B cell (primary cell): ENCODE data around the gene FMO3. TPM values are rescaled to one million over a fixed set of nuclear protein-coding genes. Genes with fewer than 3 reads are reported as not detected.

Experiments used
- ATAC-seq: fragments of 200-7000 bp; cut with Tn5 transposase; one replicate; pipeline ENCODE4 v1.10.0; 2021; ENCODE audit warnings: low read depth, mild to moderate bottlenecking, moderate number of reproducible peaks, moderate library complexity
- CTCF ChIA-PET: fragments of 350-600 bp; sonication (Branson Sonifier 250); formaldehyde crosslinking; loops from one replicate; lab custom pipeline; 2021; ENCODE audit warnings: antibody characterized with exemption, inconsistent platforms; lab: Charles Lee
- POLR2A ChIA-PET: fragments of 350-600 bp; sonication (Branson Sonifier 250); formaldehyde crosslinking; loops from one replicate; lab custom pipeline; 2021; ENCODE audit warnings: antibody characterized with exemption; lab: Charles Lee
- DNase-seq: peaks from one replicate; pipeline ENCODE4 v3.0.0; 2013
- H2AFZ ChIP-seq: 2 replicates; pipeline ENCODE4 v1.6.1; 2012; ENCODE audit warnings: mild to moderate bottlenecking, low read depth, low read length; ENCODE audit not compliant: insufficient read depth, poor library complexity, severe bottlenecking
- H3K27ac ChIP-seq, 2 donors: 1 replicate in 1 of 2; 2 replicates in 1 of 2; pipeline ENCODE4 v1.5.1; 2012 to 2013; ENCODE audit warnings: low read length in 2 of 2, mild to moderate bottlenecking in 2 of 2, moderate library complexity in 1 of 2
- H3K27me3 ChIP-seq, 4 experiments: fragments of 200-600 bp in 1 of 4; sonication (generic) in 1 of 4; replicated peaks in 1 of 4; 1 replicate in 2 of 4; 2 replicates in 2 of 4; pipeline versions ENCODE4 v1.6.1 to v1.7.0; 2013 to 2016; ENCODE audit warnings: low read length in 3 of 4, mild to moderate bottlenecking in 2 of 4, mixed read lengths in 1 of 4, moderate library complexity in 1 of 4; ENCODE audit not compliant: insufficient read depth in 4 of 4, control insufficient read depth in 3 of 4; ENCODE audit errors: control extremely low read depth in 1 of 4
- H3K36me3 ChIP-seq, 2 experiments: replicated peaks in 1 of 2; 1 replicate in 1 of 2; 2 replicates in 1 of 2; pipeline versions ENCODE4 v1.6.1 to v1.7.1; 2013; ENCODE audit warnings: low read length in 1 of 2; ENCODE audit not compliant: insufficient read depth in 2 of 2, control insufficient read depth in 1 of 2; ENCODE audit errors: control extremely low read depth in 1 of 2, extremely low read depth in 1 of 2
- H3K4me1 ChIP-seq, 2 donors: fragments of 200-600 bp in 1 of 2; sonication (generic) in 1 of 2; 1 replicate in 1 of 2; 2 replicates in 1 of 2; pipeline versions ENCODE4 v1.5.1 to v1.6.1; 2013 to 2017; ENCODE audit warnings: low read length in 2 of 2; ENCODE audit not compliant: control insufficient read depth in 2 of 2, insufficient read depth in 2 of 2
- H3K4me2 ChIP-seq: replicated peaks from 2 replicates; pipeline ENCODE3; 2012; ENCODE audit warnings: mild to moderate bottlenecking, low read depth, low read length; ENCODE audit not compliant: poor library complexity, severe bottlenecking
- H3K4me3 ChIP-seq, 5 experiments: fragments of 200-600 bp in 1 of 5; sonication (generic) in 1 of 5; 1 replicate in 3 of 5; 2 replicates in 2 of 5; pipeline versions ENCODE4 v1.5.1 to v1.7.0; 2011 to 2016; ENCODE audit warnings: low read length in 4 of 5, mild to moderate bottlenecking in 4 of 5, low read depth in 2 of 5, control low read depth in 1 of 5, moderate library complexity in 1 of 5; ENCODE audit not compliant: insufficient read depth in 1 of 5; ENCODE audit errors: control extremely low read depth in 1 of 5, extremely low read depth in 1 of 5
- H3K79me2 ChIP-seq: fragments of 200-600 bp; sonication (generic); one replicate; pipeline ENCODE4 v1.6.0; 2016; ENCODE audit warnings: low read length; ENCODE audit not compliant: control insufficient read depth, insufficient read depth
- H3K9ac ChIP-seq: fragments of 200-600 bp; sonication (generic); 2 replicates; pipeline ENCODE4 v1.6.1; 2017; ENCODE audit warnings: mild to moderate bottlenecking, low read length, moderate library complexity
- H3K9me3 ChIP-seq, 3 donors: one replicate each; pipeline versions ENCODE4 v1.6.1 to v1.7.1; 2013; ENCODE audit warnings: low read length in 2 of 3; ENCODE audit not compliant: control insufficient read depth in 2 of 3, insufficient read depth in 1 of 3; ENCODE audit errors: control extremely low read depth in 1 of 3
- H4K20me1 ChIP-seq: 2 replicates; pipeline ENCODE4 v1.6.0; 2012; ENCODE audit warnings: mild to moderate bottlenecking, low read length; ENCODE audit not compliant: insufficient read depth, control insufficient read depth, poor library complexity, severe bottlenecking
- H3K27ac Mint-ChIP-seq: one replicate; pipeline ENCODE4 v1.8.0; 2021; ENCODE audit warnings: mixed read lengths
- H3K27me3 Mint-ChIP-seq: one replicate; pipeline ENCODE4 v1.8.0; 2021; ENCODE audit warnings: mixed read lengths
- H3K4me1 Mint-ChIP-seq: one replicate; pipeline ENCODE4 v1.8.0; 2021; ENCODE audit warnings: mixed read lengths
- H3K4me3 Mint-ChIP-seq: one replicate; pipeline ENCODE4 v1.8.0; 2021; ENCODE audit warnings: mixed read lengths
- H3K9me3 Mint-ChIP-seq: one replicate; pipeline ENCODE4 v1.8.0; 2022; ENCODE audit warnings: mixed read lengths; ENCODE audit not compliant: insufficient read depth
- EZH2 ChIP-seq: IDR thresholded peaks from 2 replicates; pipeline ENCODE4 v1.6.1; 2012; ENCODE audit warnings: borderline replicate concordance, low read depth, mild to moderate bottlenecking, moderate library complexity, low read length; ENCODE audit not compliant: insufficient read depth, poor library complexity, severe bottlenecking
- WGBS: methylation state at CpG from one replicate; pipeline ENCODE4 v1.1.5; 2013; ENCODE audit warnings: missing lambda C conversion rate; ENCODE audit not compliant: insufficient coverage; 5-methylcytosine and 5-hydroxymethylcytosine counted together
- intact Hi-C: fragments of 100-400 bp; cut with micrococcal nuclease; formaldehyde crosslinking; loops from one replicate; pipeline ENCODE4 v1.10.0; 2022
- polyA plus RNA-seq: library from polyadenylated mRNA; depleted of rRNA; stranded (reverse); fragments of >200 nt; gene quantifications from 2 replicates; pipeline ENCODE4 v1.2.3, GENCODE V29; 2012
- total RNA-seq, 2 donors: library from RNA; stranded (reverse); fragments of 120-200 nt in 1 of 2; gene quantifications; 1 replicate in 1 of 2; 2 replicates in 1 of 2; pipeline versions ENCODE4 v1.2.3 to v1.2.4, GENCODE V29; 2013 to 2022
- TF ChIP-seq, protein P1 (sequence below): fragments of 200-600 bp; IDR thresholded peaks from one replicate; pipeline ENCODE4 v1.8.0; 2022; ENCODE audit warnings: antibody characterized with exemption, mild to moderate bottlenecking

FMO3 gene
- total and polyA plus RNA-seq, 2 donors (not counting 1 experiment from before 2014, with no cell fraction given), result not detected

DNA sequence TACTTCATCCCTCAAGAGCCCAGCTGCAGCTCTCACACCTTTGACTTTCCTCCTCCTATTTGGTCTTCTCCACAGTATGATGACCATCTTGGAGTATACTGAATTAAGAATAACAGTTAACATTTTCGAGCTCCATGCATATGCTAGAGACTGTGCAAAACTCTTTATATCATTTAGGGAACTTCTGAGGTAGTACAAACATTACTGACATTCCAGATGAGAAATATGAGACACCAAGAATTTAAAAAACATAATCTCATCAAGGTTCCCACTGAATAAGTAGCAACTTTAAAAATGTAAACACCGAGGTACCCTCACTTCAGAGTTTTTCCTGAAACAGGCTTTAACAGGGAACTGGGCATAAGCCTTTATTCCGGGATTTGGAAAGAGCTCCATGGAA is 22.7 kb downstream of the FMO3 start:
- Histone ChIP-seq H3K9ac (no peak overlapping the region), H3K4me3 (no peak overlapping the region), H3K4me2 (no peak overlapping the region), H3K9me3 (no peaks in the 10 kb centered on the region), H3K27ac (no peak overlapping the region), H4K20me1 (no peaks in the 10 kb centered on the region), H3K27me3 (no peaks in the 10 kb centered on the region), H2AFZ (no peak overlapping the region), H3K36me3 (no peaks in the 10 kb centered on the region), H3K4me1 (no peaks in the 10 kb centered on the region), H3K79me2 (no peaks in the 10 kb centered on the region)
- DNase-seq (no peak), ATAC-seq (no peak)
- Mint-ChIP-seq H3K4me1 (no peaks in the 10 kb centered on the region), H3K4me3 (no peak overlapping the region), H3K27ac (no peak overlapping the region), H3K9me3 (no peaks in the 10 kb centered on the region), H3K27me3 (peaks cover 7% of the 10 kb centered on the region)
- no CpG with 5 or more reads among the region's 3 CpGs for whole genome bisulfite sequencing
- ChIA-PET POLR2A (no interaction called here), CTCF (no interaction called here)
- no peak for TF ChIP-seq EZH2
- TF ChIP-seq, protein P1, sequence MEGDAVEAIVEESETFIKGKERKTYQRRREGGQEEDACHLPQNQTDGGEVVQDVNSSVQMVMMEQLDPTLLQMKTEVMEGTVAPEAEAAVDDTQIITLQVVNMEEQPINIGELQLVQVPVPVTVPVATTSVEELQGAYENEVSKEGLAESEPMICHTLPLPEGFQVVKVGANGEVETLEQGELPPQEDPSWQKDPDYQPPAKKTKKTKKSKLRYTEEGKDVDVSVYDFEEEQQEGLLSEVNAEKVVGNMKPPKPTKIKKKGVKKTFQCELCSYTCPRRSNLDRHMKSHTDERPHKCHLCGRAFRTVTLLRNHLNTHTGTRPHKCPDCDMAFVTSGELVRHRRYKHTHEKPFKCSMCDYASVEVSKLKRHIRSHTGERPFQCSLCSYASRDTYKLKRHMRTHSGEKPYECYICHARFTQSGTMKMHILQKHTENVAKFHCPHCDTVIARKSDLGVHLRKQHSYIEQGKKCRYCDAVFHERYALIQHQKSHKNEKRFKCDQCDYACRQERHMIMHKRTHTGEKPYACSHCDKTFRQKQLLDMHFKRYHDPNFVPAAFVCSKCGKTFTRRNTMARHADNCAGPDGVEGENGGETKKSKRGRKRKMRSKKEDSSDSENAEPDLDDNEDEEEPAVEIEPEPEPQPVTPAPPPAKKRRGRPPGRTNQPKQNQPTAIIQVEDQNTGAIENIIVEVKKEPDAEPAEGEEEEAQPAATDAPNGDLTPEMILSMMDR, result no peak
- intact Hi-C loops, result no loop called here

DNA sequence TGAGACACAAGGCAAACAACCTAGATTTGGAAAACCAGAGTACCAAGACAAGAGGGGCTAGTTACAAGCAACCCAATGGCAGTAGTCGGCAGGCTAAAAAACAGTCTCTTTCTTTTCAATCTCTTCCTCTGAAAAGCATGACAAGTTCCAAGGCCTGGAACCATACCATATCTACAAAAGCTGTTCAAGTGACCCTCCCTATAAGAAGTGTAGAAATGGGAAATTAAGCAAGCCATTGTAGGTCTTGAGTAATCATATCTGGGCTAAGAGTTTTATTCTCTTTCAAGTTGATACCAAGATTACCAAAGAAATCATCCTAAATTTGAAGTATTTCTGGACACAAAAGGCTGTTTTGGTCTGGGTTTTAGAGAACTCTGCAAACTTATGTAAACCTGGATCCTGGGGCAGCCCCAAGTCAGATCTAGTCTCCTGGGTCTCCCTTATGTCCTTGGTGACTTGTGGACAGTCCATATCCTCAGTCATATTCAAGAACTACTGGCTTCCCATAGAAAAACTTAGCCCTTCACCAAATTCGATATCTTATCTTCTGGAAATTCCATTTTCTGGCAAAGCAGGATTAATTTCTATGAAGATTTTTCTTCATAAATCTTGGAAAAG is 24.7 kb downstream of the FMO3 start:
- H3K4me3 Mint-ChIP-seq, result no peak overlapping the region
- Histone ChIP-seq H3K4me2 (no peak overlapping the region), H2AFZ (no peak overlapping the region), H3K27me3 (no peaks in the 10 kb centered on the region), H4K20me1 (no peaks in the 10 kb centered on the region), H3K79me2 (no peaks in the 10 kb centered on the region), H3K27ac (no peak overlapping the region), H3K9ac (no peak overlapping the region), H3K9me3 (no peaks in the 10 kb centered on the region), H3K4me1 (no peaks in the 10 kb centered on the region), H3K36me3 (no peaks in the 10 kb centered on the region), H3K4me3 (no peak overlapping the region)
- ChIA-PET CTCF (no interaction called here), POLR2A (no interaction called here)
- no peak for DNase-seq
- no peaks in the 10 kb centered on the region for H3K9me3 Mint-ChIP-seq
- no peak for ATAC-seq
- H3K4me1 Mint-ChIP-seq, result no peaks in the 10 kb centered on the region
- H3K27ac Mint-ChIP-seq, result no peak overlapping the region
- intact Hi-C loops, result no loop called here
- WGBS, result no CpG with 5 or more reads among the region's 2 CpGs
- TF ChIP-seq EZH2, result no peak
- TF ChIP-seq, protein P1, result no peak
- H3K27me3 Mint-ChIP-seq, result peaks cover 11% of the 10 kb centered on the region
